GM04503 (cell line): Measurements from ENCODE around the gene ZNF595.
"Not testable (repeated sequence)": the region's sequence is repeated elsewhere in the genome, so short reads cannot be mapped to it uniquely, and the experiment has no call there.

Source experiments
- DNase-seq: peaks from one replicate; pipeline ENCODE4 v3.0.0-alpha.2; 2012; ENCODE audit warnings: low read depth

Gene ZNF595

GRCh38 chr4:86559-87324 lies 33.6 kb downstream of the ZNF595 start:
- DNase-seq, result not testable (repeated sequence)

GRCh38 chr4:98386-98785 lies 45.3 kb downstream of the ZNF595 start:
- DNase-seq, result no peak

GRCh38 chr4:99863-100262 lies 46.7 kb downstream of the ZNF595 start:
- DNase-seq, result no peak

GRCh38 chr4:107083-107443 lies 53.9 kb downstream of the ZNF595 start:
- DNase-seq, result no peak

- DNase-seq, result no peak
Measured at GRCh38 chr4:107444-108429, 54.6 kb downstream of the ZNF595 start.

- DNase-seq, result no peak
Measured at GRCh38 chr4:112771-113170, 59.6 kb downstream of the ZNF595 start.

GRCh38 chr4:113732-114131 lies 60.6 kb downstream of the ZNF595 start:
- no peak for DNase-seq

GRCh38 chr4:114149-114548 lies 61.0 kb downstream of the ZNF595 start:
- no peak for DNase-seq

- no peak for DNase-seq
Measured at GRCh38 chr4:116499-116898, 63.4 kb downstream of the ZNF595 start.

- no peak for DNase-seq
Measured at GRCh38 chr4:120616-121015, 67.5 kb downstream of the ZNF595 start.

- DNase-seq, result no peak
Measured at GRCh38 chr4:121408-122084, 68.4 kb downstream of the ZNF595 start.

- not testable (repeated sequence) for DNase-seq
Measured at GRCh38 chr4:123922-124274, 70.8 kb downstream of the ZNF595 start.

- DNase-seq, result peak; percentile 89
Measured at GRCh38 chr4:124275-125081, 71.4 kb downstream of the ZNF595 start, which contains the start of gene ZNF718. Gene ZNF718, plus strand, starts transcription at chr4:124501. Its CDS starts 170 bp downstream, at chr4:124671.

GRCh38 chr4:125091-125771 lies 72.1 kb downstream of the ZNF595 start:
- peak; percentile 3 for DNase-seq

GRCh38 chr4:125833-126232 lies 72.7 kb downstream of the ZNF595 start:
- DNase-seq, result no peak

- DNase-seq, result no peak
Measured at GRCh38 chr4:132483-132882, 79.4 kb downstream of the ZNF595 start.
